Vagina (tissue), 2 donors: ENCODE measurements around the gene KCNK10. TPM values are rescaled to one million over a fixed set of nuclear protein-coding genes. Genes with fewer than 3 reads are reported as not detected.
A peak's percentile ranks its signal among the peaks of the same experiment; 100 is the strongest.

Experiments used
- DNase-seq, 2 donors: peaks; one replicate each; pipeline ENCODE4 v3.0.0-alpha.2; 2017; ENCODE audit errors: extremely low spot score in 2 of 2
- H3K27ac ChIP-seq: fragments of 200-600 bp; sonication (generic); one replicate; pipeline ENCODE4 v1.5.1; 2019
- H3K27me3 ChIP-seq: fragments of 200-600 bp; sonication (generic); one replicate; pipeline ENCODE4 v1.5.1; 2019
- H3K36me3 ChIP-seq, 2 donors: fragments of 200-600 bp; sonication (generic); one replicate each; pipeline ENCODE4 v1.5.1; 2017 to 2019
- H3K4me1 ChIP-seq: fragments of 200-600 bp; sonication (generic); one replicate; pipeline ENCODE4 v1.5.1; 2019
- H3K4me3 ChIP-seq, 2 donors: fragments of 200-600 bp; sonication (generic); 1 replicate in 1 of 2; 2 replicates in 1 of 2; pipeline ENCODE4 v1.5.1; 2016 to 2019
- H3K9me3 ChIP-seq: fragments of 200-600 bp; sonication (generic); one replicate; pipeline ENCODE4 v1.5.1; 2019
- CTCF ChIP-seq, 3 experiments: fragments of 450-650 bp in 2 of 3; fragments of 200-600 bp in 1 of 3; sonication (generic) in 1 of 3; IDR thresholded peaks; one replicate each; pipeline ENCODE4 v1.5.1; 2017 to 2019; ENCODE audit warnings: antibody characterized with exemption in 3 of 3, mild to moderate bottlenecking in 2 of 3, moderate library complexity in 2 of 3
- POLR2A ChIP-seq, 2 donors: fragments of 450-650 bp; IDR thresholded peaks; one replicate each; pipeline ENCODE4 v1.6.1; 2017; ENCODE audit warnings: antibody characterized with exemption in 2 of 2, mild to moderate bottlenecking in 2 of 2, moderate library complexity in 2 of 2
- POLR2AphosphoS5 ChIP-seq, 2 donors: sonication (generic); formaldehyde crosslinking; IDR thresholded peaks; one replicate each; pipeline ENCODE4 v1.9.0; 2017; ENCODE audit warnings: antibody characterized with exemption in 2 of 2, mild to moderate bottlenecking in 2 of 2, low read depth in 1 of 2; ENCODE audit not compliant: insufficient read depth in 1 of 2
- intact Hi-C: fragments of 100-400 bp; cut with DNase I; formaldehyde crosslinking; loops from one replicate; pipeline ENCODE4 v1.15.1; 2023
- total RNA-seq: library from RNA; depleted of rRNA; stranded (reverse); fragments of >200 nt; gene quantifications from one replicate; pipeline ENCODE4 v1.2.3, GENCODE V29; 2016

The KCNK10 gene
- total RNA-seq, 1 donor from 2014 or later: 0.25 TPM

GRCh38 chr14:88346048-88346639 is 23.1 kb upstream of the KCNK10 start:
- H3K27ac ChIP-seq: no peak overlapping the region
- no peaks in the 10 kb centered on the region for H3K4me1 ChIP-seq
- H3K4me3 ChIP-seq: no peak overlapping the region
- H3K27me3 ChIP-seq: no peaks in the 10 kb centered on the region
- H3K36me3 ChIP-seq: no peaks in the 10 kb centered on the region
- no peak for DNase-seq
- no peaks in the 10 kb centered on the region for H3K9me3 ChIP-seq
- TF ChIP-seq CTCF (IDR thresholded peaks at IDR 0.05): no peak
- TF ChIP-seq POLR2A (IDR thresholded peaks at IDR 0.05): no peak
- TF ChIP-seq POLR2AphosphoS5 (IDR thresholded peaks at IDR 0.05; ENCODE audit: insufficient read depth in 1 of 2, low read depth in 1 of 2): no peak
- intact Hi-C loops: no loop called here

DNA sequence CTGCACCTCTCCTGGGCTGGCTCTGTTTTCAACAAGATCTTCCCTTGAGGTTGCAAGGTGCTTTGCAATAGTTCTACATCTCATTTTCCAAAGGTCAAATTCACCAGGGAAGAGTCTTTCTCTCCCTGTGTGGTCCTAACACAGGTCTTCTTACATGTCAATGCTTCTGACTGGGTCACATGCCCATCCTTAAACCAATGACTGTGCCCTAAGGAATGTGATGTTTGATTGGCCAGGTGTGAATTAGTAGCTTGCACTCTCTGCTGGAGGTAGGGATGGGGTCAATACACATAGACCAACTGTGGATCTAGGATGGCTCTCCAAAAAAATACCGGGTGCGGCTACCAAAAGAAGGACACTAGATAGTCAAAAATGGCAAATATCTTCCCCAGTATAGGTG is 19.9 kb upstream of the KCNK10 start:
- H3K27ac ChIP-seq: no peak overlapping the region
- no peak for TF ChIP-seq POLR2AphosphoS5 (IDR thresholded peaks at IDR 0.05; ENCODE audit: insufficient read depth in 1 of 2, low read depth in 1 of 2)
- no peak for TF ChIP-seq POLR2A (IDR thresholded peaks at IDR 0.05)
- TF ChIP-seq CTCF (IDR thresholded peaks at IDR 0.05): no peak
- no peaks in the 10 kb centered on the region for H3K27me3 ChIP-seq
- intact Hi-C loops: no loop called here
- no peak for DNase-seq
- no peaks in the 10 kb centered on the region for H3K4me1 ChIP-seq
- no peaks in the 10 kb centered on the region for H3K36me3 ChIP-seq
- no peak overlapping the region for H3K4me3 ChIP-seq
- H3K9me3 ChIP-seq: no peaks in the 10 kb centered on the region

DNA sequence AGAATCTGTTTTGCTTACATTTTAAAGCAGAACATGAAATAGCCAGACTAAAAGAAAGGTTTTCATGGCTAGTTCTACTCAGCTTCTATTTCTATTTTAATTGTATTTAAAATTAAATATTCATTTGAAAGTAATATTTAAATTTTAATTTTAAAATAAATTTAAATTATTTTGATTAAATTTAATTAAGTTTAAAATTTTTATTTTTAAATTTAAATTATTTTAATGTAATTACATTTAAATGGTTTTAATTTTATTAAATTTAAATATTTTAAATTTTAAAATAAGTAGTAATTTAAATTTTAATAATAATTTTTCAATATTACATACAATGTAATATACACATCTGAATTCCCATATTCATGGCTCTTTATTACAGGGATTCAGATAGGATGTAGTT is 17.3 kb upstream of the KCNK10 start:
- H3K27ac ChIP-seq: no peak overlapping the region
- H3K4me1 ChIP-seq: no peaks in the 10 kb centered on the region
- no peaks in the 10 kb centered on the region for H3K27me3 ChIP-seq
- no peaks in the 10 kb centered on the region for H3K9me3 ChIP-seq
- no peaks in the 10 kb centered on the region for H3K36me3 ChIP-seq
- DNase-seq: no peak
- intact Hi-C loops: no loop called here
- TF ChIP-seq POLR2A (IDR thresholded peaks at IDR 0.05) (no peak), POLR2AphosphoS5 (IDR thresholded peaks at IDR 0.05; ENCODE audit: insufficient read depth in 1 of 2, low read depth in 1 of 2) (no peak), CTCF (IDR thresholded peaks at IDR 0.05) (no peak)
- no peak overlapping the region for H3K4me3 ChIP-seq

- intact Hi-C loops: no loop called here
- DNase-seq: no peak
- no peak for TF ChIP-seq POLR2AphosphoS5 (IDR thresholded peaks at IDR 0.05; ENCODE audit: insufficient read depth in 1 of 2, low read depth in 1 of 2)
- no peak for TF ChIP-seq CTCF (IDR thresholded peaks at IDR 0.05)
- TF ChIP-seq POLR2A (IDR thresholded peaks at IDR 0.05): no peak
- no peak overlapping the region for H3K27ac ChIP-seq
- H3K36me3 ChIP-seq: no peaks in the 10 kb centered on the region
- H3K27me3 ChIP-seq: no peaks in the 10 kb centered on the region
- no peaks in the 10 kb centered on the region for H3K9me3 ChIP-seq
- H3K4me3 ChIP-seq: no peak overlapping the region
- H3K4me1 ChIP-seq: no peaks in the 10 kb centered on the region
These were observed 10.0 kb upstream of the KCNK10 start for GRCh38 chr14:88333036-88333435.

DNA sequence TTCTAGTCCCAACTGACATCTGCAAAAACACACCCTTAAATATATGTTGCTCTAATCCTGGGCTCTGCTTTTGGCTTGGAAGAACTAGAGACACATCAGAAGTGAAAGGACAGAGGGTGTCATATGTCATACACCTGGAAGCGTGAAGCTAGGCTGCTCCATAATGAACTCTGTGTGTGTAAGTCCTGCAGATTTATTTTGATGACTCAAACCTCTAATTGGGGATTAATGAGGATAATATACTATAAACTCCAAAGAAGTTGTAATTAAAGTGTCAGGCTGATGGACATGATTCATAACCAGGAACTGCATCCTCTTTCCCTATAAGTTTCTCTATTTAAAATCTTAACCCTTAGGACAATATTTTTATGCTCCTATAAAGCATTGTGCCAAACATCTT is 4.4 kb upstream of the KCNK10 start:
- Histone ChIP-seq H3K9me3 (no peaks in the 10 kb centered on the region), H3K27me3 (no peaks in the 10 kb centered on the region), H3K36me3 (no peaks in the 10 kb centered on the region), H3K4me1 (peaks cover 12% of the 10 kb centered on the region), H3K27ac (no peak overlapping the region), H3K4me3 (no peak overlapping the region)
- intact Hi-C loops: no loop called here
- TF ChIP-seq CTCF (IDR thresholded peaks at IDR 0.05) (no peak), POLR2AphosphoS5 (IDR thresholded peaks at IDR 0.05; ENCODE audit: insufficient read depth in 1 of 2, low read depth in 1 of 2) (peak in 1 of 2 donors; percentile 29)
- no peak for DNase-seq
